ENCODE measurements around the gene MCM10.

DNA sequence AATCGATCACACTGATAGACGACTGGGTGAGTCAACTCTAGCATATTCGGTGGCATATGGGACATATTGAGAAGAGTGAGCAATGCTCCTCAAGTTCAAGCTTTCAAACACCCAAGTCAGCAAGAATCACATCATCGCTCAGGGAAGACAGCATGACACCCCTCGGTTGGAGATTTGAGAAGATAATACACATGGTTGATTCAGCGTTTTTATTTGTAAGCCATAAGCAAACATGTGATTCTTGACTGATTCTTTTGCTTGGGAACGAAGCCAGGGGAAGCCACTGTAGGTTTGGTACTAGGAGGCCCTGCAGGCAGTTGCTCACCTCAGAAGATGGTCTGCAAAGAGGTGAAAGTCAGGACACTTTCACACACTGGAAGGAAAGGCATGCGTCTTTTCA lies 60.2 kb downstream of the MCM10 start:
- TF ChIP-seq CTCF (IDR thresholded peaks at IDR 0.05; ENCODE audit: low read depth, low read length) (no peak), MAX (IDR thresholded peaks at IDR 0.05; ENCODE audit: low read depth, low read length) (no peak), POLR2A (IDR thresholded peaks at IDR 0.05; ENCODE audit: extremely low read depth, insufficient read length) (no peak), MYC (IDR thresholded peaks at IDR 0.05; ENCODE audit: low read depth, low read length) (no peak)

Data from NB4 (cell line).